PC-3 (cell line): ENCODE measurements around the gene COX15. TPM values are rescaled to one million over a fixed set of nuclear protein-coding genes. Genes with fewer than 3 reads are reported as not detected.

Experiments
- ATAC-seq: fragments of 200-7000 bp; cut with Tn5 transposase; 2 replicates; pipeline ENCODE4 v1.9.1; 2020; ENCODE audit warnings: mild to moderate bottlenecking, moderate library complexity
- BruUV-seq: library from RNA; stranded (reverse); fragments of 400-500 nt; replicated peaks from 2 replicates; lab custom pipeline; 2021; lab: Mats Ljungman, UMichigan
- CTCF ChIA-PET: fragments of 300-600 bp; sonication (Branson Sonifier 250); formaldehyde crosslinking; loops from one replicate; lab custom pipeline; 2022; ENCODE audit warnings: antibody characterized with exemption; lab: Charles Lee
- POLR2A ChIA-PET: fragments of 300-600 bp; sonication (Branson Sonifier 250); formaldehyde crosslinking; loops from one replicate; lab custom pipeline; 2022; ENCODE audit warnings: antibody characterized with exemption; ENCODE audit not compliant: unreplicated experiment; lab: Charles Lee
- DNase-seq: peaks from one replicate; pipeline ENCODE4 v3.0.0-alpha.2; 2015
- H2AFZ ChIP-seq: fragments of 300-600 bp; sonication (generic); 2 replicates; pipeline ENCODE4 v1.6.0; 2016; ENCODE audit warnings: antibody characterized with exemption, low read length
- H3F3A ChIP-seq: fragments of 300-600 bp; sonication (generic); one replicate; pipeline ENCODE4 v1.6.0; 2017; ENCODE audit warnings: antibody characterized with exemption, low read length, control low read depth, mild to moderate bottlenecking; ENCODE audit not compliant: unreplicated experiment
- H3K27ac ChIP-seq: fragments of 300-600 bp; sonication (generic); 2 replicates; pipeline ENCODE4 v1.5.1; 2016; ENCODE audit warnings: mild to moderate bottlenecking, low read length
- H3K27me3 ChIP-seq: fragments of 300-600 bp; sonication (generic); 2 replicates; pipeline ENCODE4 v1.6.1; 2016; ENCODE audit warnings: low read length, mixed read lengths
- H3K36me3 ChIP-seq: fragments of 300-600 bp; sonication (generic); 2 replicates; pipeline ENCODE4 v1.6.1; 2016; ENCODE audit warnings: low read depth, mixed run types, low read length, mixed read lengths
- H3K4me1 ChIP-seq: fragments of 300-600 bp; sonication (generic); 2 replicates; pipeline ENCODE4 v1.5.1; 2016; ENCODE audit warnings: low read length; ENCODE audit not compliant: insufficient read depth
- H3K4me2 ChIP-seq: fragments of 300-600 bp; sonication (generic); 2 replicates; pipeline ENCODE4 v1.6.0; 2016; ENCODE audit warnings: low read length
- H3K4me3 ChIP-seq: fragments of 300-600 bp; sonication (generic); 2 replicates; pipeline ENCODE4 v1.5.1; 2016; ENCODE audit warnings: mild to moderate bottlenecking, low read length, mixed read lengths
- H3K79me2 ChIP-seq: fragments of 300-600 bp; sonication (generic); 2 replicates; pipeline ENCODE4 v1.6.1; 2017; ENCODE audit warnings: low read length, mixed read lengths
- H3K9ac ChIP-seq: fragments of 300-600 bp; sonication (generic); 2 replicates; pipeline ENCODE4 v1.6.0; 2016; ENCODE audit warnings: mild to moderate bottlenecking, low read length
- H3K9me2 ChIP-seq: fragments of 300-600 bp; sonication (generic); replicated peaks from 2 replicates; pipeline ENCODE4 v1.6.1; 2016; ENCODE audit warnings: mixed run types, low read length, mixed read lengths
- H3K9me3 ChIP-seq: fragments of 300-600 bp; sonication (generic); 2 replicates; pipeline ENCODE4 v1.6.1; 2016; ENCODE audit warnings: low read length, mixed read lengths
- H4K20me1 ChIP-seq: fragments of 300-600 bp; sonication (generic); 2 replicates; pipeline ENCODE4 v1.6.1; 2016; ENCODE audit warnings: low read length, mixed read lengths
- EZH2 ChIP-seq: fragments of 300-600 bp; sonication (generic); IDR thresholded peaks from one replicate; pipeline ENCODE4 v1.6.1; 2017; ENCODE audit warnings: antibody characterized with exemption, mild to moderate bottlenecking, low read length; ENCODE audit not compliant: unreplicated experiment
- EZH2phosphoT487 ChIP-seq: fragments of 300-600 bp; sonication (generic); IDR thresholded peaks from 2 replicates; pipeline ENCODE4 v1.6.1; 2018; ENCODE audit warnings: mild to moderate bottlenecking, antibody characterized with exemption, low read length, borderline replicate concordance
- intact Hi-C: fragments of 100-400 bp; cut with micrococcal nuclease; formaldehyde crosslinking; loops from 2 replicates; pipeline ENCODE4 v1.9.0; 2023
- total RNA-seq: library from RNA; depleted of rRNA; stranded (reverse); fragments of >200 nt; gene quantifications from 2 replicates; pipeline ENCODE4 v1.2.3, GENCODE V29; 2014
- TF ChIP-seq, protein P1 (sequence below): fragments of 300-600 bp; sonication (generic); conservative IDR thresholded peaks from 2 replicates; pipeline ENCODE4 v1.5.1; 2017; ENCODE audit warnings: antibody characterized with exemption, low read depth, mild to moderate bottlenecking, low read length

The COX15 gene
- total RNA-seq, 1 experiment from 2014 or later: 16.6 TPM

DNA sequence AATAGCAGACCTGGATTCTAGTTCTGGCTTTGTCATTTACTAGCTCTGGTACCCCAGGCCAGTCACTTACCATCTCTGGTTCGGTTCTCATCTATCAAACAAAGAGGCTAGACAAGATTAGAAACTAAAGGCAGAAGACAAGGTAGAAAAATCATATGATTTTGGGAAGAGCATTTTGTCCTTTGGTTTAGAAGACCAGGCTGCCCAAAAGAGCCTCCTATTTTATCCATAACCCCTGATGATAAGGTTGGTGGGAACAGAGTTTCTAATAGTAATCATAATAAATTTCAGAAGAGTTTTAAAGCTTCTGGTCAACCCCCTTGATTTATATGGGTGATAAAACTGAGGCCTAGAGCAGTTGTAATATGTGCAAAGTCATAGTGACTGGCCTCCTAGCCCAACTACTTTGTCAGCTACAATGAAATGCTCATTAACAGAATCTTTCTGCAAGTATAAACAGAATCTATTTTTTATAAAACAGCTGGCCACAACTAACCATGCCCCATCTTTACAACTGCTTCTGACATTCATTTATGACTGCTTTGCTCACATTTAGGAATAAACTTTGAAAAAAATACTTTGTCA is 23.4 kb downstream of the COX15 start:
- no peaks in the 10 kb centered on the region for H3K4me1 ChIP-seq
- H3K4me3 ChIP-seq: no peak overlapping the region
- no peak overlapping the region for H3K4me2 ChIP-seq
- H3K9me2 ChIP-seq: no peaks in the 10 kb centered on the region
- TF ChIP-seq EZH2phosphoT487 (no peak), EZH2 (no peak)
- no peaks in the 10 kb centered on the region for H3K79me2 ChIP-seq
- H3F3A ChIP-seq: no peaks in the 10 kb centered on the region
- ChIA-PET POLR2A (no interaction called here), CTCF (no interaction called here)
- no peak overlapping the region for H3K27ac ChIP-seq
- no peaks in the 10 kb centered on the region for H4K20me1 ChIP-seq
- H3K9me3 ChIP-seq: no peaks in the 10 kb centered on the region
- BruUV-seq: no TSS peak
- DNase-seq: no peak
- H3K36me3 ChIP-seq: peaks cover 11% of the 10 kb centered on the region; the same call in 1 of the 2 replicates
- ATAC-seq: no peak
- H2AFZ ChIP-seq: no peak overlapping the region
- intact Hi-C loops: no loop called here
- no peak overlapping the region for H3K9ac ChIP-seq
- no peaks in the 10 kb centered on the region for H3K27me3 ChIP-seq

DNA sequence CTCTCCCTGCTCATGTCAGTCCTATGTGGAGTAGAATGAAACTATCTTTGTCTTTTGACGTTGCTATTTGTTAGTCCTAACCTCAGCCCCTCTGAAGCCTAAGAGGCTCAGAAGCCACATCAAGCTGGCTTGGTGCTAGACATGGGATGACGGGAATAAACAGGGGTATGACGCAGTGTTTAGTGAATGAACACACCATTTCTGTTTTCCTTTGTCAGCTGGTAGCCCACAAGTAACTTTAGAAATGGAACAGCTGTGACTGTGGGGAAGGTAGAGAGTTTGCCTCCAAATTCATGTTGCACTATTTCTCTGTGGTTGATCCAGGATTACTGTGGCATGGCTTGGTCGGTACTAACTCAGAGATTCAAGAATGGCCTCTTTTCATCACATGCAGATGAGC is 31.3 kb downstream of the COX15 start:
- ChIA-PET POLR2A (no interaction called here), CTCF (no interaction called here)
- no peak for DNase-seq
- no peaks in the 10 kb centered on the region for H3K27me3 ChIP-seq
- no peaks in the 10 kb centered on the region for H3F3A ChIP-seq
- no peaks in the 10 kb centered on the region for H4K20me1 ChIP-seq
- no peaks in the 10 kb centered on the region for H3K4me1 ChIP-seq
- H3K9me2 ChIP-seq: no peaks in the 10 kb centered on the region
- peaks cover 9% of the 10 kb centered on the region; the same call in 1 of the 2 replicates for H3K36me3 ChIP-seq
- intact Hi-C loops: no loop called here
- no peak overlapping the region for H3K27ac ChIP-seq
- TF ChIP-seq, protein P1, sequence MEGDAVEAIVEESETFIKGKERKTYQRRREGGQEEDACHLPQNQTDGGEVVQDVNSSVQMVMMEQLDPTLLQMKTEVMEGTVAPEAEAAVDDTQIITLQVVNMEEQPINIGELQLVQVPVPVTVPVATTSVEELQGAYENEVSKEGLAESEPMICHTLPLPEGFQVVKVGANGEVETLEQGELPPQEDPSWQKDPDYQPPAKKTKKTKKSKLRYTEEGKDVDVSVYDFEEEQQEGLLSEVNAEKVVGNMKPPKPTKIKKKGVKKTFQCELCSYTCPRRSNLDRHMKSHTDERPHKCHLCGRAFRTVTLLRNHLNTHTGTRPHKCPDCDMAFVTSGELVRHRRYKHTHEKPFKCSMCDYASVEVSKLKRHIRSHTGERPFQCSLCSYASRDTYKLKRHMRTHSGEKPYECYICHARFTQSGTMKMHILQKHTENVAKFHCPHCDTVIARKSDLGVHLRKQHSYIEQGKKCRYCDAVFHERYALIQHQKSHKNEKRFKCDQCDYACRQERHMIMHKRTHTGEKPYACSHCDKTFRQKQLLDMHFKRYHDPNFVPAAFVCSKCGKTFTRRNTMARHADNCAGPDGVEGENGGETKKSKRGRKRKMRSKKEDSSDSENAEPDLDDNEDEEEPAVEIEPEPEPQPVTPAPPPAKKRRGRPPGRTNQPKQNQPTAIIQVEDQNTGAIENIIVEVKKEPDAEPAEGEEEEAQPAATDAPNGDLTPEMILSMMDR: no peak
- TF ChIP-seq EZH2 (no peak), EZH2phosphoT487 (no peak)
- no peaks in the 10 kb centered on the region for H3K9me3 ChIP-seq
- no peaks in the 10 kb centered on the region for H3K79me2 ChIP-seq
- ATAC-seq: no peak
- no peak overlapping the region for H3K4me2 ChIP-seq
- no peak overlapping the region for H3K4me3 ChIP-seq
- BruUV-seq: no TSS peak
- H2AFZ ChIP-seq: no peak overlapping the region
- no peak overlapping the region for H3K9ac ChIP-seq

DNA sequence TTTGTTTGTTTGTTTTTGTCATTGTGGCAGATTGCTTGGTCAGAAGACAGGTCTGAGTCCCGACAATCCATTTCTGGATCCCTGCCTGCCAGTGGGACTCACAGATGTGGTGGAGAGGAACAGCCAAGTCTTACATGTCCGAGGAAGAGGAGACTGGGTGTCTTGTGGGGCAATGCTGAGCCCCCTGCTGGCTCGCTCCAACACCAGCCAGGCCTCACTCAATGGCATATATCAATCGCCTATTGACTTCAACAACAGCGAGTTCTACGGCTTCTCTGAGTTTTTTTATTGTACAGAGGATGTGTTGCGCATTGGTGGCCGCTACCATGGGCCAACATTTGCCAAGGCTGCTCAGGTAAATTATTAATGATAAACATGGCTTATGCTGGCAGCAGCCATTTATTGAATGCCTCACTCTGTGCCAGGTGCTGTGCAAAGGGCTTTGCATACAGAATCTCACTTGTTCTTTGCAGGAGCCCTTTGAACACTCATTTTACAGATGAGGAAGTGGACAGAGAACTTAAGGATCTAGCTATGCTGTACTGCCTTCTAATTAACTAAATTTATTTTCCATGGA is 33.3 kb downstream of the COX15 start:
- Histone ChIP-seq H3K9ac (no peak overlapping the region), H3K79me2 (no peaks in the 10 kb centered on the region), H3K27me3 (no peaks in the 10 kb centered on the region), H3F3A (no peaks in the 10 kb centered on the region), H4K20me1 (no peaks in the 10 kb centered on the region), H2AFZ (no peak overlapping the region), H3K4me2 (no peak overlapping the region), H3K4me1 (no peaks in the 10 kb centered on the region), H3K9me2 (no peaks in the 10 kb centered on the region), H3K27ac (no peak overlapping the region), H3K9me3 (no peaks in the 10 kb centered on the region), H3K4me3 (no peak overlapping the region), H3K36me3 (peaks cover 9% of the 10 kb centered on the region; the same call in 1 of the 2 replicates)
- intact Hi-C loops: no loop called here
- ChIA-PET POLR2A (no interaction called here), CTCF (no interaction called here)
- no TSS peak for BruUV-seq
- DNase-seq (no peak), ATAC-seq (no peak)
- no peak for TF ChIP-seq EZH2
- TF ChIP-seq, protein P1: peak; percentile 34; the same call in 1 of the 2 replicates
